Mesenchymal stem cell (in vitro differentiated cells and primary cell): ENCODE results near the gene PTPN21.

Source experiments
- DNase-seq: peaks from one replicate; pipeline ENCODE4 v3.0.0-alpha.2; 2013
- H2AFZ ChIP-seq: one replicate; pipeline ENCODE4 v1.6.1; 2013; ENCODE audit warnings: low read depth, mild to moderate bottlenecking, control low read depth, inconsistent platforms, low read length, moderate library complexity
- H2AK5ac ChIP-seq: 2 replicates; pipeline ENCODE4 v1.6.1; 2013; ENCODE audit warnings: low read length, moderate library complexity, mild to moderate bottlenecking, inconsistent platforms; ENCODE audit not compliant: severe bottlenecking
- H2BK120ac ChIP-seq: one replicate; pipeline ENCODE4 v1.6.1; 2013; ENCODE audit warnings: low read depth, mild to moderate bottlenecking, inconsistent platforms, low read length, moderate library complexity
- H2BK12ac ChIP-seq, 2 experiments: one replicate each; pipeline ENCODE4 v1.6.1; 2013; ENCODE audit warnings: inconsistent platforms in 2 of 2, low read length in 2 of 2, mild to moderate bottlenecking in 2 of 2, moderate library complexity in 2 of 2, control low read depth in 1 of 2
- H2BK15ac ChIP-seq: one replicate; pipeline ENCODE4 v1.6.1; 2013; ENCODE audit warnings: mild to moderate bottlenecking, low read depth, inconsistent platforms; ENCODE audit not compliant: poor library complexity, severe bottlenecking
- H2BK5ac ChIP-seq: 2 replicates; pipeline ENCODE4 v1.6.1; 2013; ENCODE audit warnings: low read depth, mild to moderate bottlenecking, low read length, control low read depth, inconsistent platforms; ENCODE audit not compliant: poor library complexity, severe bottlenecking
- H3K14ac ChIP-seq, 2 experiments: one replicate each; pipeline ENCODE4 v1.6.1; 2013; ENCODE audit warnings: inconsistent platforms in 2 of 2, low read length in 2 of 2, control low read depth in 1 of 2, mild to moderate bottlenecking in 1 of 2, moderate library complexity in 1 of 2
- H3K18ac ChIP-seq, 2 experiments: one replicate each; pipeline ENCODE4 v1.6.1; 2013; ENCODE audit warnings: inconsistent platforms in 2 of 2, low read length in 2 of 2, control low read depth in 1 of 2, low read depth in 1 of 2, mild to moderate bottlenecking in 1 of 2
- H3K23ac ChIP-seq, 2 experiments: one replicate each; pipeline ENCODE4 v1.6.1; 2013; ENCODE audit warnings: inconsistent platforms in 2 of 2, low read length in 2 of 2, mild to moderate bottlenecking in 2 of 2, moderate library complexity in 2 of 2, control low read depth in 1 of 2
- H3K27ac ChIP-seq: 2 replicates; pipeline ENCODE4 v1.5.1; 2013; ENCODE audit warnings: mild to moderate bottlenecking, moderate library complexity, low read length, control low read depth, inconsistent platforms; ENCODE audit not compliant: poor library complexity, severe bottlenecking
- H3K27me3 ChIP-seq, 2 experiments: 2 replicates each; pipeline versions ENCODE4 v1.6.1 to v1.7.0; 2013; ENCODE audit warnings: low read length in 2 of 2, mild to moderate bottlenecking in 2 of 2, moderate library complexity in 2 of 2, control low read depth in 1 of 2, inconsistent platforms in 1 of 2; ENCODE audit not compliant: control insufficient read depth in 1 of 2, insufficient read depth in 1 of 2
- H3K36me3 ChIP-seq, 2 experiments: 2 replicates each; pipeline versions ENCODE4 v1.6.1 to v1.7.0; 2013; ENCODE audit warnings: low read length in 2 of 2, control low read depth in 1 of 2, inconsistent platforms in 1 of 2, low read depth in 1 of 2, mild to moderate bottlenecking in 1 of 2; ENCODE audit not compliant: insufficient read depth in 2 of 2, control insufficient read depth in 1 of 2
- H3K4ac ChIP-seq, 2 experiments: one replicate each; pipeline ENCODE4 v1.6.1; 2013; ENCODE audit warnings: inconsistent platforms in 2 of 2, low read length in 2 of 2, mild to moderate bottlenecking in 2 of 2, moderate library complexity in 2 of 2, control low read depth in 1 of 2, low read depth in 1 of 2
- H3K4me1 ChIP-seq: 2 replicates; pipeline ENCODE4 v1.6.1; 2013; ENCODE audit warnings: low read depth, low read length, control low read depth; ENCODE audit not compliant: control insufficient read depth, insufficient read depth
- H3K4me2 ChIP-seq: 2 replicates; pipeline ENCODE4 v1.6.1; 2013; ENCODE audit warnings: low read length, mild to moderate bottlenecking, inconsistent platforms; ENCODE audit not compliant: poor library complexity, severe bottlenecking
- H3K4me3 ChIP-seq, 2 experiments: 2 replicates each; pipeline versions ENCODE4 v1.5.1 to v1.7.0; 2013; ENCODE audit warnings: low read length in 2 of 2, mild to moderate bottlenecking in 2 of 2, control low read depth in 1 of 2, low read depth in 1 of 2; ENCODE audit not compliant: insufficient read depth in 1 of 2
- H3K79me1 ChIP-seq: replicated peaks from 2 replicates; pipeline ENCODE4 v1.6.1; 2013; ENCODE audit warnings: mild to moderate bottlenecking, control low read depth, low read length, inconsistent platforms; ENCODE audit not compliant: poor library complexity, severe bottlenecking
- H3K9ac ChIP-seq: 2 replicates; pipeline ENCODE4 v1.7.0; 2013; ENCODE audit warnings: mild to moderate bottlenecking, low read length, moderate library complexity
- H3K9me3 ChIP-seq: 2 replicates; pipeline ENCODE4 v1.7.0; 2013; ENCODE audit warnings: mild to moderate bottlenecking, low read length; ENCODE audit not compliant: control insufficient read depth
- H4K8ac ChIP-seq: one replicate; pipeline ENCODE4 v1.6.1; 2013; ENCODE audit warnings: inconsistent platforms, mild to moderate bottlenecking, low read length, moderate library complexity
- H4K91ac ChIP-seq: one replicate; pipeline ENCODE4 v1.6.1; 2013; ENCODE audit warnings: mild to moderate bottlenecking, low read length, inconsistent platforms
- WGBS: methylation state at CpG from one replicate; pipeline ENCODE4 v1.1.7; 2013; ENCODE audit warnings: mixed read lengths; 5-methylcytosine and 5-hydroxymethylcytosine counted together

PTPN21 gene

GRCh38 chr14:88493392-88494185, 61.2 kb downstream of the PTPN21 start:
- no peak overlapping the region for H3K9ac ChIP-seq
- no peak overlapping the region for H4K8ac ChIP-seq
- no peak overlapping the region for H2BK15ac ChIP-seq
- no peaks in the 10 kb centered on the region for H3K27me3 ChIP-seq
- H3K23ac ChIP-seq, result no peak overlapping the region
- H2BK120ac ChIP-seq, result no peak overlapping the region
- no peak overlapping the region for H3K4me2 ChIP-seq
- H3K14ac ChIP-seq, result no peak overlapping the region
- H2AFZ ChIP-seq, result no peak overlapping the region
- H3K9me3 ChIP-seq, result no peaks in the 10 kb centered on the region
- no peak overlapping the region for H2AK5ac ChIP-seq
- H2BK5ac ChIP-seq, result no peak overlapping the region
- peaks cover 2% of the 10 kb centered on the region for H3K4me1 ChIP-seq
- H4K91ac ChIP-seq, result no peak overlapping the region
- no peak overlapping the region for H3K4ac ChIP-seq
- peaks cover 20% of the 10 kb centered on the region for H3K79me1 ChIP-seq
- peaks cover 46 to 52% of the 10 kb centered on the region in 2 experiments for H3K36me3 ChIP-seq
- H3K4me3 ChIP-seq, result no peak overlapping the region
- H3K18ac ChIP-seq, result no peak overlapping the region
- WGBS, result 96% methylated on average over 6 of the region's 6 CpGs
- H2BK12ac ChIP-seq, result no peak overlapping the region
- no peak overlapping the region for H3K27ac ChIP-seq
- DNase-seq, result no peak

- Histone ChIP-seq H3K27me3 (no peaks in the 10 kb centered on the region), H2AFZ (no peak overlapping the region), H3K18ac (no peak overlapping the region), H3K27ac (no peak overlapping the region), H3K4me1 (peaks cover 2% of the 10 kb centered on the region), H3K23ac (no peak overlapping the region), H4K8ac (no peak overlapping the region), H3K9me3 (no peaks in the 10 kb centered on the region), H3K9ac (no peak overlapping the region), H3K4me3 (no peak overlapping the region), H2BK12ac (no peak overlapping the region), H2BK120ac (no peak overlapping the region), H4K91ac (no peak overlapping the region), H3K4me2 (no peak overlapping the region), H2BK5ac (no peak overlapping the region), H3K79me1 (peaks cover 26% of the 10 kb centered on the region), H3K14ac (no peak overlapping the region), H2AK5ac (no peak overlapping the region), H3K4ac (no peak overlapping the region), H3K36me3 (peaks cover 45 to 52% of the 10 kb centered on the region in 2 experiments), H2BK15ac (no peak overlapping the region)
- DNase-seq, result peak; percentile 80
- WGBS, result 73% methylated on average over 12 of the region's 12 CpGs
Measured at GRCh38 chr14:88492272-88493089, 62.3 kb downstream of the PTPN21 start.

GRCh38 chr14:88490168-88490567, 64.6 kb downstream of the PTPN21 start:
- Histone ChIP-seq H3K27me3 (no peaks in the 10 kb centered on the region), H4K91ac (peak overlapping the region; percentile 27), H2AFZ (no peak overlapping the region), H3K23ac (no peak overlapping the region), H2AK5ac (no peak overlapping the region), H3K36me3 (peaks cover 35 to 40% of the 10 kb centered on the region in 2 experiments), H2BK12ac (no peak overlapping the region), H3K18ac (no peak overlapping the region), H2BK15ac (no peak overlapping the region), H3K4me2 (no peak overlapping the region), H3K27ac (no peak overlapping the region), H4K8ac (no peak overlapping the region), H3K4me3 (no peak overlapping the region), H3K9me3 (no peaks in the 10 kb centered on the region), H3K9ac (no peak overlapping the region), H3K4ac (no peak overlapping the region), H2BK5ac (no peak overlapping the region), H3K4me1 (peaks cover 2% of the 10 kb centered on the region), H3K14ac (no peak overlapping the region), H3K79me1 (peaks cover 26% of the 10 kb centered on the region), H2BK120ac (no peak overlapping the region)
- DNase-seq, result no peak
- WGBS, result 85% methylated on average over 6 of the region's 6 CpGs

GRCh38 chr14:88488897-88489296, 65.9 kb downstream of the PTPN21 start:
- H3K4ac ChIP-seq, result no peak overlapping the region
- no peak overlapping the region for H3K4me3 ChIP-seq
- H2AK5ac ChIP-seq, result no peak overlapping the region
- H2BK5ac ChIP-seq, result no peak overlapping the region
- no peak overlapping the region for H3K9ac ChIP-seq
- WGBS, result 97% methylated on average over 6 of the region's 6 CpGs
- no peak overlapping the region for H3K23ac ChIP-seq
- no peak overlapping the region for H2AFZ ChIP-seq
- peaks cover 36 to 41% of the 10 kb centered on the region in 2 experiments for H3K36me3 ChIP-seq
- peaks cover 2% of the 10 kb centered on the region for H3K4me1 ChIP-seq
- H3K18ac ChIP-seq, result no peak overlapping the region
- H4K8ac ChIP-seq, result no peak overlapping the region
- no peak for DNase-seq
- H3K14ac ChIP-seq, result no peak overlapping the region
- H3K27me3 ChIP-seq, result no peaks in the 10 kb centered on the region
- H3K9me3 ChIP-seq, result no peaks in the 10 kb centered on the region
- no peak overlapping the region for H2BK120ac ChIP-seq
- no peak overlapping the region for H2BK15ac ChIP-seq
- no peak overlapping the region for H2BK12ac ChIP-seq
- H3K27ac ChIP-seq, result no peak overlapping the region
- H4K91ac ChIP-seq, result no peak overlapping the region
- peaks cover 23% of the 10 kb centered on the region for H3K79me1 ChIP-seq
- no peak overlapping the region for H3K4me2 ChIP-seq
